Panc1 (cell line): ENCODE measurements around the gene VPS50. TPM values are rescaled to one million over a fixed set of nuclear protein-coding genes. Genes with fewer than 3 reads are reported as not detected.

ENCODE experiments used
- ATAC-seq: fragments of 200-7000 bp; cut with Tn5 transposase; 2 replicates; pipeline ENCODE4 v1.9.1; 2020; ENCODE audit warnings: mild to moderate bottlenecking, moderate library complexity
- BruUV-seq: library from RNA; stranded (reverse); fragments of 400-500 nt; replicated peaks from 2 replicates; lab custom pipeline; 2021; lab: Mats Ljungman, UMichigan
- CTCF ChIA-PET: fragments of 300-600 bp; sonication (Branson Sonifier 250); formaldehyde crosslinking; loops from one replicate; lab custom pipeline; 2022; ENCODE audit warnings: antibody characterized with exemption; lab: Charles Lee
- POLR2A ChIA-PET: fragments of 300-600 bp; sonication (Branson Sonifier 250); formaldehyde crosslinking; loops from one replicate; lab custom pipeline; 2022; ENCODE audit warnings: antibody characterized with exemption; lab: Charles Lee
- DNase-seq: peaks from one replicate; pipeline ENCODE4 v3.0.0-alpha.2; 2010; ENCODE audit warnings: low read depth, low spot score
- H3K27ac ChIP-seq: 2 replicates; pipeline ENCODE4 v1.5.1; 2011; ENCODE audit warnings: mild to moderate bottlenecking, low read length, inconsistent platforms
- H3K27me3 ChIP-seq: fragments of 200-500 bp; sonication (Bioruptor generic); 2 replicates; pipeline ENCODE4 v1.6.0; 2014; ENCODE audit warnings: low read length, inconsistent platforms; ENCODE audit not compliant: control insufficient read depth, insufficient read depth
- H3K36me3 ChIP-seq: fragments of 200-500 bp; sonication (Bioruptor generic); 2 replicates; pipeline ENCODE4 v1.5.1; 2014; ENCODE audit warnings: inconsistent platforms, mild to moderate bottlenecking, low read length, moderate library complexity; ENCODE audit not compliant: control insufficient read depth, insufficient read depth
- H3K4me1 ChIP-seq: 2 replicates; pipeline ENCODE4 v1.5.1; 2011; ENCODE audit warnings: inconsistent platforms, mild to moderate bottlenecking, low read length, moderate library complexity; ENCODE audit not compliant: control insufficient read depth, insufficient read depth
- H3K4me3 ChIP-seq, 2 experiments: 2 replicates each; pipeline ENCODE4 v1.5.1; 2011 to 2012; ENCODE audit warnings: low read depth in 2 of 2, low read length in 2 of 2, mild to moderate bottlenecking in 2 of 2, inconsistent platforms in 1 of 2, moderate library complexity in 1 of 2
- H3K9me3 ChIP-seq: fragments of 200-500 bp; sonication (Bioruptor generic); 2 replicates; pipeline ENCODE4 v1.5.1; 2014; ENCODE audit warnings: low read depth, mild to moderate bottlenecking, inconsistent platforms, low read length, moderate library complexity; ENCODE audit not compliant: control insufficient read depth, insufficient read depth
- CTCF ChIP-seq: fragments of 450-650 bp; IDR thresholded peaks from 2 replicates; pipeline ENCODE4 v1.5.1; 2017; ENCODE audit warnings: mild to moderate bottlenecking
- POLR2AphosphoS5 ChIP-seq: IDR thresholded peaks from 2 replicates; pipeline ENCODE4 v1.6.1; 2012; ENCODE audit warnings: mild to moderate bottlenecking, low read depth, low read length, moderate library complexity
- REST ChIP-seq, 2 experiments: IDR thresholded peaks; 2 replicates each; pipeline ENCODE4 v1.6.1; 2011 to 2012; ENCODE audit warnings: low read depth in 2 of 2, control low read depth in 1 of 2, low read length in 1 of 2, mild to moderate bottlenecking in 1 of 2, moderate library complexity in 1 of 2; ENCODE audit not compliant: insufficient read depth in 1 of 2
- SIN3A ChIP-seq: IDR thresholded peaks from 2 replicates; pipeline ENCODE4 v1.6.1; 2012; ENCODE audit warnings: low read depth, mild to moderate bottlenecking, low read length, moderate library complexity, borderline replicate concordance; ENCODE audit not compliant: insufficient read depth
- TCF7L2 ChIP-seq: IDR thresholded peaks from 2 replicates; pipeline ENCODE4 v1.6.1; 2011; ENCODE audit warnings: mild to moderate bottlenecking, low read depth, low read length, inconsistent platforms
- in situ Hi-C: cut with HindIII; loops from 2 replicates; pipeline ENCODE4 v1.10.0; 2016; ENCODE audit warnings: low sequenced_read_pairs, low pct_unique_long_range_greater_than_20kb
- intact Hi-C: fragments of 100-400 bp; cut with micrococcal nuclease; formaldehyde crosslinking; loops from one replicate; pipeline ENCODE4 v1.10.0; 2022; ENCODE audit not compliant: unreplicated experiment
- total RNA-seq: library from RNA; stranded (reverse); gene quantifications from one replicate; pipeline ENCODE4 v1.2.1, GENCODE V29; 2021; ENCODE audit not compliant: unreplicated experiment

VPS50 gene
- total RNA-seq, 1 experiment from 2014 or later = 14.6 TPM

- no peaks in the 10 kb centered on the region for H3K4me1 ChIP-seq
- no peak overlapping the region for H3K4me3 ChIP-seq
- peaks cover 4% of the 10 kb centered on the region for H3K27me3 ChIP-seq
- no peak for ATAC-seq
- H3K9me3 ChIP-seq = no peaks in the 10 kb centered on the region
- H3K27ac ChIP-seq = no peak overlapping the region
- in situ Hi-C loops (no loop called here), intact Hi-C loops (no loop called here)
- ChIA-PET CTCF (no interaction called here), POLR2A (no interaction called here)
- TF ChIP-seq CTCF = no peak
- TF ChIP-seq TCF7L2 = no peak
- no peak for TF ChIP-seq SIN3A
- DNase-seq = no peak
- H3K36me3 ChIP-seq = no peaks in the 10 kb centered on the region
- BruUV-seq = no TSS peak
Measured at GRCh38 chr7:93382362-93382761, 150.2 kb downstream of the VPS50 start.

DNA sequence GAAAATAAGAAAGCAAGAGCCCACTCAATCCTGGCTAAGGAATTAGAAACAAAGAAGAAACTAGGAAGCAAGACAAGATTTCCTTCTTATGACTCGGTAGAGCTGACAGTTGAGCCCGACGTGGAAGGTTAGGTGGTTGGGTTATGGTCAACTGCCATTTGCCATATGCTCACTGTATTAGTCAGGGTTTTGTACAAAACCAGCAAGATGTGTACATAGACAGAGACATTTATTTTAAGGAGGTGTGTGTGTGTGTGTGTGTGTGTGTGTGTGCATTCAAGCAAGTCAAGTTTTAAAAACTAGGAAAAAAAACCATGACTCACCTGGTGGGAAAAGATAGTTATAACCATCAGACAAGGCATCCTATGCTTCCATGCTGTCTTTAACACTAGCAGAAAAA is 158.5 kb downstream of the VPS50 start:
- no peaks in the 10 kb centered on the region for H3K36me3 ChIP-seq
- H3K4me1 ChIP-seq = no peaks in the 10 kb centered on the region
- DNase-seq (no peak), ATAC-seq (no peak)
- intact Hi-C loops = no loop called here
- TF ChIP-seq SIN3A (no peak), REST (IDR thresholded peaks at IDR 0.05; ENCODE audit: insufficient read depth in 1 of 2, low read depth in 2 of 2, low read length in 1 of 2) (no peak)
- in situ Hi-C loops = no loop called here
- no peak overlapping the region for H3K27ac ChIP-seq
- no TSS peak for BruUV-seq
- POLR2A ChIA-PET = no interaction called here
- peaks cover 7% of the 10 kb centered on the region; the same call in 1 of the 2 replicates for H3K27me3 ChIP-seq
- H3K9me3 ChIP-seq = no peaks in the 10 kb centered on the region
- CTCF ChIA-PET = no interaction called here
- no peak overlapping the region for H3K4me3 ChIP-seq

- no peak overlapping the region for H3K27ac ChIP-seq
- peaks cover 5% of the 10 kb centered on the region; the same call in 1 of the 2 replicates for H3K27me3 ChIP-seq
- no TSS peak for BruUV-seq
- ChIA-PET CTCF (no interaction called here), POLR2A (no interaction called here)
- no peaks in the 10 kb centered on the region for H3K4me1 ChIP-seq
- no peak overlapping the region for H3K4me3 ChIP-seq
- ATAC-seq (no peak), DNase-seq (no peak)
- in situ Hi-C loops (no loop called here), intact Hi-C loops (no loop called here)
- H3K9me3 ChIP-seq = no peaks in the 10 kb centered on the region
- H3K36me3 ChIP-seq = no peaks in the 10 kb centered on the region
- no peak for TF ChIP-seq SIN3A
- no peak for TF ChIP-seq TCF7L2
- no peak for TF ChIP-seq POLR2AphosphoS5
- TF ChIP-seq REST (IDR thresholded peaks at IDR 0.05; ENCODE audit: insufficient read depth in 1 of 2, low read depth in 2 of 2, low read length in 1 of 2) = no peak
- no peak for TF ChIP-seq CTCF
Measured at GRCh38 chr7:93392984-93393383, 160.8 kb downstream of the VPS50 start.
